Measurements from ENCODE around the gene ENO3.

ENO3 gene

GRCh38 chr17:4937553-4937952, 13.4 kb upstream of the ENO3 start:
- DNase-seq (ENCODE audit: low spot score): no peak

- DNase-seq (ENCODE audit: low spot score): no peak
Measured at GRCh38 chr17:4938069-4938491, 12.8 kb upstream of the ENO3 start.

GRCh38 chr17:4938688-4939545, 12.0 kb upstream of the ENO3 start:
- peak; percentile 19 for DNase-seq (ENCODE audit: low spot score)

GRCh38 chr17:4939546-4939795, 11.4 kb upstream of the ENO3 start:
- no peak for DNase-seq (ENCODE audit: low spot score)

GRCh38 chr17:4939796-4940554, 10.9 kb upstream of the ENO3 start, which contains the start of the genes RNF167 and SLC25A11:
Gene RNF167, plus strand, starts transcription at chr17:4940268. Its CDS starts 642 bp downstream, at chr17:4940910.
Gene SLC25A11, minus strand, starts transcription at chr17:4940046. Its CDS starts 136 bp downstream, at chr17:4939910.
- DNase-seq (ENCODE audit: low spot score): peak; percentile 100

- peak; percentile 21 for DNase-seq (ENCODE audit: low spot score)
Measured at GRCh38 chr17:4940555-4941318, 10.2 kb upstream of the ENO3 start.

GRCh38 chr17:4941319-4941610, 9.7 kb upstream of the ENO3 start:
- no peak for DNase-seq (ENCODE audit: low spot score)

GRCh38 chr17:4942760-4943508, 8.0 kb upstream of the ENO3 start:
- peak; percentile 13 for DNase-seq (ENCODE audit: low spot score)

- DNase-seq (ENCODE audit: low spot score): no peak
Measured at GRCh38 chr17:4944163-4944553, 6.8 kb upstream of the ENO3 start.

GRCh38 chr17:4944554-4945175, 6.3 kb upstream of the ENO3 start:
- DNase-seq (ENCODE audit: low spot score): no peak

- peak; percentile 79 for DNase-seq (ENCODE audit: low spot score)
Measured at GRCh38 chr17:4945176-4945943, 5.6 kb upstream of the ENO3 start.

GRCh38 chr17:4945944-4946280, 5.0 kb upstream of the ENO3 start:
- DNase-seq (ENCODE audit: low spot score): no peak

- DNase-seq (ENCODE audit: low spot score): no peak
Measured at GRCh38 chr17:4946312-4946976, 4.5 kb upstream of the ENO3 start.

GRCh38 chr17:4947010-4947410, 3.9 kb upstream of the ENO3 start:
- no peak for DNase-seq (ENCODE audit: low spot score)

- no peak for DNase-seq (ENCODE audit: low spot score)
Measured at GRCh38 chr17:4947411-4948165, 3.3 kb upstream of the ENO3 start.

GRCh38 chr17:4948166-4948930, 2.6 kb upstream of the ENO3 start, which contains the start of gene PFN1:
Gene PFN1, minus strand, starts transcription at chr17:4948530. Its CDS starts 136 bp downstream, at chr17:4948394.
- DNase-seq (ENCODE audit: low spot score): peak; percentile 74

GRCh38 chr17:4948931-4949320, 2.0 kb upstream of the ENO3 start:
- peak; percentile 71 for DNase-seq (ENCODE audit: low spot score)

GRCh38 chr17:4949321-4950074, 1.4 kb upstream of the ENO3 start:
- no peak for DNase-seq (ENCODE audit: low spot score)

All from kidney capillary endothelial cell (primary cell).